Measurements from ENCODE around the gene NLRP5. TPM values are rescaled to one million over a fixed set of nuclear protein-coding genes. Genes with fewer than 3 reads are reported as not detected.
"Not testable (repeated sequence)": the region's sequence is repeated elsewhere in the genome, so short reads cannot be mapped to it uniquely, and the experiment has no call there.

Gene NLRP5
- total RNA-seq, 4 donors from 2014 or later, result not detected

DNA sequence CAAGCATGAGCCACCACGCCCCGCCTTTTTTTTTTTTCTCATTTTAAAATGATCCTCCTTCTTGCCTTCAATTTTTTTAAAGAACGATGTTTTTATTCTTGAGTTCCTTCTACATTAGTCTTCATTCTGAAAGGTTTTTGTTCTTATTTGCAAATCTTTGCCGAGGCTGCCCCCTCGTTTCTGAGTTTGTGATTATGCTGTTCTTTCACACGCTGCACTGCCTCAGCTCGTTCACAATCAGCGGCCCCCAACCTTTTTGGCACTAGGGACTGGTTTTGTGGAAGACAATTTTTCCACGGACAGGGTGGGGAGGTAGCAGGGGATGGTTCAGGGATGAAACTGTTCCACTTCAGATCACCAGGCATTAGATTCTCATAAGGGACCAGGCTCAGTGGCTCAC, 107.9 kb downstream of the NLRP5 start:
- Histone ChIP-seq H3K27ac (replicated peaks in 1 of 4) (no peak overlapping the region), H3K36me3 (peaks cover 0 to 58% (median 38%) of the 10 kb centered on the region in 4 donors), H3K4me3 (no peak overlapping the region), H3K9me3 (no peaks in the 10 kb centered on the region), H3K4me1 (peaks cover 21 to 43% (median 35%) of the 10 kb centered on the region in 4 donors), H3K27me3 (no peaks in the 10 kb centered on the region)
- TF ChIP-seq POLR2A (IDR thresholded peaks at IDR 0.05; ENCODE audit: low read depth) (no peak), POLR2AphosphoS5 (IDR thresholded peaks at IDR 0.05) (no peak), EP300 (IDR thresholded peaks at IDR 0.05) (no peak)
- TF ChIP-seq, protein P1, sequence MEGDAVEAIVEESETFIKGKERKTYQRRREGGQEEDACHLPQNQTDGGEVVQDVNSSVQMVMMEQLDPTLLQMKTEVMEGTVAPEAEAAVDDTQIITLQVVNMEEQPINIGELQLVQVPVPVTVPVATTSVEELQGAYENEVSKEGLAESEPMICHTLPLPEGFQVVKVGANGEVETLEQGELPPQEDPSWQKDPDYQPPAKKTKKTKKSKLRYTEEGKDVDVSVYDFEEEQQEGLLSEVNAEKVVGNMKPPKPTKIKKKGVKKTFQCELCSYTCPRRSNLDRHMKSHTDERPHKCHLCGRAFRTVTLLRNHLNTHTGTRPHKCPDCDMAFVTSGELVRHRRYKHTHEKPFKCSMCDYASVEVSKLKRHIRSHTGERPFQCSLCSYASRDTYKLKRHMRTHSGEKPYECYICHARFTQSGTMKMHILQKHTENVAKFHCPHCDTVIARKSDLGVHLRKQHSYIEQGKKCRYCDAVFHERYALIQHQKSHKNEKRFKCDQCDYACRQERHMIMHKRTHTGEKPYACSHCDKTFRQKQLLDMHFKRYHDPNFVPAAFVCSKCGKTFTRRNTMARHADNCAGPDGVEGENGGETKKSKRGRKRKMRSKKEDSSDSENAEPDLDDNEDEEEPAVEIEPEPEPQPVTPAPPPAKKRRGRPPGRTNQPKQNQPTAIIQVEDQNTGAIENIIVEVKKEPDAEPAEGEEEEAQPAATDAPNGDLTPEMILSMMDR (IDR thresholded peaks at IDR 0.05), result no peak
- intact Hi-C loops (cut with DNase I), result loop anchor here (5.0 kb wide), 1 partner anchor 78 kb away; no protein-coding TSS in a partner anchor
- 93% methylated on average over 9 of the region's 9 CpGs for WGBS
- DNase-seq (ENCODE audit: extremely low spot score), result no peak

GRCh38 chr19:56096665-56097064, 110.1 kb downstream of the NLRP5 start:
- Histone ChIP-seq H3K36me3 (peaks cover 6 to 70% (median 49%) of the 10 kb centered on the region in 4 donors), H3K4me1 (peaks cover under 1 to 21% (median 14%) of the 10 kb centered on the region in 4 donors), H3K27ac (replicated peaks in 1 of 4) (no peak overlapping the region), H3K9me3 (no peaks in the 10 kb centered on the region), H3K4me3 (no peak overlapping the region), H3K27me3 (no peaks in the 10 kb centered on the region)
- TF ChIP-seq POLR2A (IDR thresholded peaks at IDR 0.05; ENCODE audit: low read depth) (no peak), POLR2AphosphoS5 (IDR thresholded peaks at IDR 0.05) (no peak), EP300 (IDR thresholded peaks at IDR 0.05) (no peak)
- TF ChIP-seq, protein P1 (IDR thresholded peaks at IDR 0.05), result no peak
- 85% methylated on average over 11 of the region's 13 CpGs for WGBS
- intact Hi-C loops (cut with DNase I), result no loop called here
- DNase-seq (ENCODE audit: extremely low spot score), result no peak

DNA sequence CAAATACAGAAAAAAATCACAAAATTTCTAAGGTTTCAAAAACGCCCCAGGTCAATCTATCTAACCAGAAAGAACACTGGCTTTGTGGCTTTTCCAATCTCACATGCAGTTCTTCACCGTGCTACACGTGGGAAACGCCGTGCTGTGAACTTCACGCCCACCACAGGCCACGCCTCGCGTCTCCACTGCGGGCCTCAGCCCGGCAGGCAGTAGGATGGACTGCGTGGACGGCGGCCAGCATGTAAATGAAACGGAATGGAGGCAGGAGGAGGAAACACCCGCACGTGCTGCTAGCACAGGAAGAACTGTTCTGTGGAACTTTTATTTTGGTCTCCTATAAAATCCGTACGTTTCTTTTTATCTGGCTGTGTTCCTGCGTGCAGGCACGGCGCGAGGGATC, 110.7 kb downstream of the NLRP5 start:
- no peak for DNase-seq (ENCODE audit: extremely low spot score)
- intact Hi-C loops (cut with DNase I), result no loop called here
- 90% methylated on average over 23 of the region's 23 CpGs for WGBS

GRCh38 chr19:56097776-56098175, 111.2 kb downstream of the NLRP5 start:
- H3K36me3 ChIP-seq, result peaks cover 11 to 79% (median 60%) of the 10 kb centered on the region in 4 donors
- no peaks in the 10 kb centered on the region for H3K9me3 ChIP-seq
- no peak overlapping the region for H3K27ac ChIP-seq (replicated peaks in 1 of 4)
- DNase-seq (ENCODE audit: extremely low spot score), result no peak
- peaks cover 3 to 26% (median 9%) of the 10 kb centered on the region in 4 donors for H3K4me1 ChIP-seq
- no peaks in the 10 kb centered on the region for H3K27me3 ChIP-seq
- intact Hi-C loops (cut with DNase I), result no loop called here
- H3K4me3 ChIP-seq, result no peak overlapping the region
- WGBS, result 92% methylated on average over 4 of the region's 7 CpGs
- TF ChIP-seq EP300 (IDR thresholded peaks at IDR 0.05) (no peak), POLR2A (IDR thresholded peaks at IDR 0.05; ENCODE audit: low read depth) (no peak), POLR2AphosphoS5 (IDR thresholded peaks at IDR 0.05) (no peak)
- TF ChIP-seq, protein P1 (IDR thresholded peaks at IDR 0.05), result no peak

More for the DNA sequence above, 110.7 kb downstream of the NLRP5 start:
- no peaks in the 10 kb centered on the region for H3K9me3 ChIP-seq
- no peak overlapping the region for H3K27ac ChIP-seq (replicated peaks in 1 of 4)
- peaks cover 0 to 21% (median 9%) of the 10 kb centered on the region in 4 donors for H3K4me1 ChIP-seq
- peaks cover 11 to 76% (median 55%) of the 10 kb centered on the region in 4 donors for H3K36me3 ChIP-seq
- no peaks in the 10 kb centered on the region for H3K27me3 ChIP-seq
- TF ChIP-seq POLR2AphosphoS5 (IDR thresholded peaks at IDR 0.05) (no peak), POLR2A (IDR thresholded peaks at IDR 0.05; ENCODE audit: low read depth) (no peak), EP300 (IDR thresholded peaks at IDR 0.05) (no peak)
- TF ChIP-seq, protein P1 (IDR thresholded peaks at IDR 0.05), result no peak
- no peak overlapping the region for H3K4me3 ChIP-seq

- peaks cover 11 to 79% (median 62%) of the 10 kb centered on the region in 4 donors for H3K36me3 ChIP-seq
- WGBS, result 96% methylated on average over 20 of the region's 21 CpGs
- H3K27ac ChIP-seq (replicated peaks in 1 of 4); H3K4me3 ChIP-seq; H3K9me3 ChIP-seq; intact Hi-C loops (cut with DNase I); DNase-seq (ENCODE audit: extremely low spot score); H3K27me3 ChIP-seq: not testable (repeated sequence)
- H3K4me1 ChIP-seq, result peaks cover 8 to 30% (median 14%) of the 10 kb centered on the region in 4 donors
Measured at GRCh38 chr19:56098237-56098636, 111.7 kb downstream of the NLRP5 start.

Measured in esophagus muscularis mucosa (tissue), 4 donors.